ENCODE data around the gene NOP53.
"Not testable (repeated sequence)": the region's sequence is repeated elsewhere in the genome, so short reads cannot be mapped to it uniquely, and the experiment has no call there.

Gene NOP53

GRCh38 chr19:47755065-47755761 is 9.9 kb downstream of the NOP53 start:
- no peak for DNase-seq

GRCh38 chr19:47755762-47756626 is 10.6 kb downstream of the NOP53 start:
- no peak for DNase-seq

GRCh38 chr19:47756627-47756929 is 11.2 kb downstream of the NOP53 start:
- DNase-seq, result no peak

GRCh38 chr19:47756953-47757608 is 11.7 kb downstream of the NOP53 start:
- no peak for DNase-seq

GRCh38 chr19:47757617-47758442 is 12.5 kb downstream of the NOP53 start:
- no peak for DNase-seq

GRCh38 chr19:47758443-47758804 is 13.1 kb downstream of the NOP53 start:
- peak; percentile 40 for DNase-seq

GRCh38 chr19:47760632-47760999 is 15.3 kb downstream of the NOP53 start:
- DNase-seq, result no peak

GRCh38 chr19:47761566-47761965 is 16.2 kb downstream of the NOP53 start:
- no peak for DNase-seq

- no peak for DNase-seq
Measured at GRCh38 chr19:47762151-47762550, 16.8 kb downstream of the NOP53 start.

- DNase-seq, result no peak
Measured at GRCh38 chr19:47762615-47763308, 17.4 kb downstream of the NOP53 start.

- not testable (repeated sequence) for DNase-seq
Measured at GRCh38 chr19:47764705-47765104, 19.4 kb downstream of the NOP53 start.

GRCh38 chr19:47765523-47766358 is 20.4 kb downstream of the NOP53 start:
- peak; percentile 19 for DNase-seq

GRCh38 chr19:47766359-47766620 is 20.9 kb downstream of the NOP53 start:
- no peak for DNase-seq

- DNase-seq, result no peak
Measured at GRCh38 chr19:47766670-47767069, 21.3 kb downstream of the NOP53 start.

GRCh38 chr19:47767349-47767748 is 22.0 kb downstream of the NOP53 start:
- DNase-seq, result no peak

GRCh38 chr19:47768604-47769003 is 23.3 kb downstream of the NOP53 start:
- DNase-seq, result no peak

- no peak for DNase-seq
Measured at GRCh38 chr19:47769534-47769933, 24.2 kb downstream of the NOP53 start.

GRCh38 chr19:47771291-47771690 is 25.9 kb downstream of the NOP53 start:
- DNase-seq, result not testable (repeated sequence)

GRCh38 chr19:47776568-47776967 is 31.2 kb downstream of the NOP53 start:
- DNase-seq, result no peak

- DNase-seq, result not testable (repeated sequence)
Measured at GRCh38 chr19:47777245-47778048, 32.1 kb downstream of the NOP53 start.

Data from inflammatory macrophage treated with lipopolysaccharide for 4 hours (primary cell).